ENCODE measurements around the gene CTU2. TPM values are rescaled to one million over a fixed set of nuclear protein-coding genes. Genes with fewer than 3 reads are reported as not detected.

The CTU2 gene
- polyA plus RNA-seq, 1 donor from 2014 or later: 26.3 TPM

DNA sequence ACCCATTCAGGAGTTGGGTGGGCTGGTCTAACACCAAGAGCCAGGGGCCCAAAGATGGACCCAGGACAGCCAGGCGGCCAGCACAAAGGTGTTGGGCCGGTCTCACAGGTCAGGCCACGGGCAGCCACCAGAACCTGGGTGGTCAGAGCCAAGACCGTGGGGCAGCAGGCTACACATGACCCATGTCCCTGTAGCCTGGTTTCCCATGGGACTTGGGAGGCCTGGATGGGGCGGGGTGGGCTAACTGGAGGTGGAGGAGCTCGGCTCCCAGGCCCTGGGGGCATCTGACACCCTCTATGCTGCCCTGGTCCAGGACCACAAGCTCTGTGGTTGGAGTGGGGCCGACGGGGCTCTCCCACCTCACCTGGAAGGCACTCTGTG is 17.2 kb downstream of the CTU2 start:
- Histone ChIP-seq H3K9me3 (ENCODE audit: low read length) (no peaks in the 10 kb centered on the region), H3F3A (ENCODE audit: insufficient read depth, low read length, poor library complexity, severe bottlenecking) (no peaks in the 10 kb centered on the region), H3K4me3 (ENCODE audit: low read length) (no peak overlapping the region), H2AFZ (ENCODE audit: low read depth, low read length) (no peak overlapping the region), H3K79me2 (replicated peaks; ENCODE audit: insufficient read depth, low read length) (no peaks in the 10 kb centered on the region), H3K9me2 (ENCODE audit: insufficient read depth, low read length) (no peaks in the 10 kb centered on the region), H3K4me2 (ENCODE audit: low read length) (no peak overlapping the region), H3K27ac (ENCODE audit: low read length) (no peak overlapping the region), H4K20me1 (ENCODE audit: insufficient read depth) (no peaks in the 10 kb centered on the region), H3K27me3 (ENCODE audit: insufficient read depth, low read depth, low read length) (no peaks in the 10 kb centered on the region), H3K36me3 (ENCODE audit: insufficient read depth, low read length) (no peaks in the 10 kb centered on the region), H3K9ac (ENCODE audit: low read length) (no peak overlapping the region)
- no peak for TF ChIP-seq MXI1 (conservative IDR thresholded peaks at IDR 0.05; ENCODE audit: poor library complexity, severe bottlenecking)

- H3K36me3 ChIP-seq (ENCODE audit: insufficient read depth, low read length): no peaks in the 10 kb centered on the region
- no peak overlapping the region for H3K9ac ChIP-seq (ENCODE audit: low read length)
- no peak for TF ChIP-seq SMC3 (conservative IDR thresholded peaks at IDR 0.05; ENCODE audit: poor library complexity)
- TF ChIP-seq, protein P1, sequence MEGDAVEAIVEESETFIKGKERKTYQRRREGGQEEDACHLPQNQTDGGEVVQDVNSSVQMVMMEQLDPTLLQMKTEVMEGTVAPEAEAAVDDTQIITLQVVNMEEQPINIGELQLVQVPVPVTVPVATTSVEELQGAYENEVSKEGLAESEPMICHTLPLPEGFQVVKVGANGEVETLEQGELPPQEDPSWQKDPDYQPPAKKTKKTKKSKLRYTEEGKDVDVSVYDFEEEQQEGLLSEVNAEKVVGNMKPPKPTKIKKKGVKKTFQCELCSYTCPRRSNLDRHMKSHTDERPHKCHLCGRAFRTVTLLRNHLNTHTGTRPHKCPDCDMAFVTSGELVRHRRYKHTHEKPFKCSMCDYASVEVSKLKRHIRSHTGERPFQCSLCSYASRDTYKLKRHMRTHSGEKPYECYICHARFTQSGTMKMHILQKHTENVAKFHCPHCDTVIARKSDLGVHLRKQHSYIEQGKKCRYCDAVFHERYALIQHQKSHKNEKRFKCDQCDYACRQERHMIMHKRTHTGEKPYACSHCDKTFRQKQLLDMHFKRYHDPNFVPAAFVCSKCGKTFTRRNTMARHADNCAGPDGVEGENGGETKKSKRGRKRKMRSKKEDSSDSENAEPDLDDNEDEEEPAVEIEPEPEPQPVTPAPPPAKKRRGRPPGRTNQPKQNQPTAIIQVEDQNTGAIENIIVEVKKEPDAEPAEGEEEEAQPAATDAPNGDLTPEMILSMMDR (IDR thresholded peaks at IDR 0.05; ENCODE audit: poor library complexity, severe bottlenecking): no peak
- TF ChIP-seq REST (IDR thresholded peaks at IDR 0.05; ENCODE audit: borderline replicate concordance): no peak
- no peak for TF ChIP-seq EZH2 (IDR thresholded peaks at IDR 0.05; ENCODE audit: borderline replicate concordance, insufficient read depth, low read length, poor library complexity, severe bottlenecking)
- no peak for TF ChIP-seq EP300 (conservative IDR thresholded peaks at IDR 0.05; ENCODE audit: poor library complexity, severe bottlenecking)
- TF ChIP-seq RAD21 (conservative IDR thresholded peaks at IDR 0.05): no peak
- no peak for TF ChIP-seq TAF1 (IDR thresholded peaks at IDR 0.05; ENCODE audit: low read depth)
- TF ChIP-seq MXI1 (conservative IDR thresholded peaks at IDR 0.05; ENCODE audit: poor library complexity, severe bottlenecking): no peak
- no peak for TF ChIP-seq POLR2AphosphoS5 (IDR thresholded peaks at IDR 0.05)
- H4K20me1 ChIP-seq (ENCODE audit: insufficient read depth): no peaks in the 10 kb centered on the region
- H3K4me3 ChIP-seq (ENCODE audit: low read length): no peak overlapping the region
- no peak overlapping the region for H2AFZ ChIP-seq (ENCODE audit: low read depth, low read length)
- H3K9me2 ChIP-seq (ENCODE audit: insufficient read depth, low read length): no peaks in the 10 kb centered on the region
- H3K79me2 ChIP-seq (replicated peaks; ENCODE audit: insufficient read depth, low read length): no peaks in the 10 kb centered on the region
- no peaks in the 10 kb centered on the region for H3F3A ChIP-seq (ENCODE audit: insufficient read depth, low read length, poor library complexity, severe bottlenecking)
- no peaks in the 10 kb centered on the region for H3K27me3 ChIP-seq (ENCODE audit: insufficient read depth, low read depth, low read length)
- no peaks in the 10 kb centered on the region for H3K9me3 ChIP-seq (ENCODE audit: low read length)
- no peak overlapping the region for H3K4me2 ChIP-seq (ENCODE audit: low read length)
- no peak overlapping the region for H3K27ac ChIP-seq (ENCODE audit: low read length)
Measured at GRCh38 chr16:88723911-88724310, 17.6 kb downstream of the CTU2 start.

Measured in neural cell (in vitro differentiated cells).